C1 segment of cervical spinal cord (tissue), 14 donors: ENCODE measurements around the gene HKDC1.
"Not testable (repeated sequence)": the region's sequence is repeated elsewhere in the genome, so short reads cannot be mapped to it uniquely, and the experiment has no call there.

Experiments used
- DNase-seq, 14 donors: peaks; one replicate each; lab custom pipeline; 2025; lab: John Stamatoyannopoulos, UW

Gene HKDC1, protein sequence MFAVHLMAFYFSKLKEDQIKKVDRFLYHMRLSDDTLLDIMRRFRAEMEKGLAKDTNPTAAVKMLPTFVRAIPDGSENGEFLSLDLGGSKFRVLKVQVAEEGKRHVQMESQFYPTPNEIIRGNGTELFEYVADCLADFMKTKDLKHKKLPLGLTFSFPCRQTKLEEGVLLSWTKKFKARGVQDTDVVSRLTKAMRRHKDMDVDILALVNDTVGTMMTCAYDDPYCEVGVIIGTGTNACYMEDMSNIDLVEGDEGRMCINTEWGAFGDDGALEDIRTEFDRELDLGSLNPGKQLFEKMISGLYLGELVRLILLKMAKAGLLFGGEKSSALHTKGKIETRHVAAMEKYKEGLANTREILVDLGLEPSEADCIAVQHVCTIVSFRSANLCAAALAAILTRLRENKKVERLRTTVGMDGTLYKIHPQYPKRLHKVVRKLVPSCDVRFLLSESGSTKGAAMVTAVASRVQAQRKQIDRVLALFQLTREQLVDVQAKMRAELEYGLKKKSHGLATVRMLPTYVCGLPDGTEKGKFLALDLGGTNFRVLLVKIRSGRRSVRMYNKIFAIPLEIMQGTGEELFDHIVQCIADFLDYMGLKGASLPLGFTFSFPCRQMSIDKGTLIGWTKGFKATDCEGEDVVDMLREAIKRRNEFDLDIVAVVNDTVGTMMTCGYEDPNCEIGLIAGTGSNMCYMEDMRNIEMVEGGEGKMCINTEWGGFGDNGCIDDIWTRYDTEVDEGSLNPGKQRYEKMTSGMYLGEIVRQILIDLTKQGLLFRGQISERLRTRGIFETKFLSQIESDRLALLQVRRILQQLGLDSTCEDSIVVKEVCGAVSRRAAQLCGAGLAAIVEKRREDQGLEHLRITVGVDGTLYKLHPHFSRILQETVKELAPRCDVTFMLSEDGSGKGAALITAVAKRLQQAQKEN

DNA sequence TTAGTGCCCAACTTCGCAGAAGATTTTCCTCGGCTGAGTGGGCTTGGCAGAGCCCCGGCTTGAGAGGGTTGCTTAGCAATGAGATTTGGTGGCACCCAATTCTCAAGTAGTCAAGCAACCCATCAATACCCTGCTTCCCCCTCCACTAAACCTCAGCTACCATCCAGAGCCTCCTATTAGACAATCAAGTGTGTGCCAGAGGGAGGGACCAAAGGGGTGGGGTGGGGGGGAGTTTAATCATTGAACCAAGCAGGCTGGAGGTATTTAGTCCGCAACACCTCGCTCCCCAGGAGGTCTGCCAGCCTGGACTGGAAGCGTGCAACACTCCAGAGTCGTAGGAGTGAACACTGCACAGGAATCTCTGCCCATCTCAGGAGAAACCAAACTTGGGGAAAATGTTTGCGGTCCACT is at the start of gene HKDC1:
Gene HKDC1, plus strand, starts transcription at position 292 of the 411 bp plus-strand sequence. Its CDS starts 104 bp downstream, at position 396.
- DNase-seq, result peak in 1 of 14 donors; percentile 12

DNA sequence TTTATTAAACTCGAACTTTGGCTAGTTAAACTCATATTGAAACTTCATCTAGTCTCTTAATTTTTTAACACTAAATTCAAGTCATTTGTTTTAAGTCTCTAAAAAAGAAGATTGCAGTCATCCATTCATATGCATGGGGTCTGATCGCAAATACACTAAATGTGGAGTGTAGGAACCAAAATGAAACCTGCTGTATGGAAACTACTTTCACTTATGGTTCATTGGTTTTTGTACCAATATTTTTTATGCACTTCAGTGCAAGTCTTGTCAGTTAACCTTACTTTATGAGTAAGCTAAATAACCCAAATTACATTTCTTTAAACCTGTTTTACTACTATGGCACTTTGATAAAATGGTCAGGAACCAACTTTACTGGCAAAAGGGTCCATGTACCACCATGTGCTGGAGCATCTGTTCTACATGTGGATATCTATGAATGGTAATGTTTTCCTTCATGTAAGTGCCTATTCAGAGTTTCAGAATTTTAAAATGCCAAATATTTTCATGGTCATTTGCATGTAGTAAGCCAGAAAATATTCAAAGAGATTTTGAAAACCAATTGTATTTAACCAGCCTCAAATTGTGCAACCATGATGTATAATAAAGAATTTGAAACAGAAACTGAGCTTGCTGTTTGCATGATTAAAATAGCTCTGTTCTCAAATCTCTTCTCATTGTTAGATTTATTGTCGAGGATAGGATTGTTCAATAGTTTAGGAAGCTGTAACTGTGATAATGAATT is 47.7 kb upstream of the HKDC1 start:
- no peak for DNase-seq

DNA sequence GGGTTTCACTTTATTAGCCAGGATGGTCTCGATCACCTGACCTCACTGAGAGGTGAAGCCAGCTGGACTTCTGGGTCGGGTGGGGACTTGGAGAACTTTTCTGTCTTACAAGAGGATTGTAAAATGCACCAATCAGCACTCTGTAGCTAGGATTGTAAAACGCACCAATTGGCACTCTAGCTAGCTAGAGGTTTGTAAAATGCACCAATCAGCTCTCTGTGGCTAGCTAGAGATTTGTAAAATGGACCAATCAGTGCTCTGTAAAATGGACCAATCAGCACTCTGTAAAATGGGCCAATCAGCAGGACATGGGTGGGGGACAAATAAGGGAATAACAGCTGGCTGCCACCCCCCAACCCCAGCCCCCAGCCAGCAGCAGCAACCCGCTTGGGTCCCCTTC is 44.8 kb upstream of the HKDC1 start:
- not testable (repeated sequence) for DNase-seq

DNA sequence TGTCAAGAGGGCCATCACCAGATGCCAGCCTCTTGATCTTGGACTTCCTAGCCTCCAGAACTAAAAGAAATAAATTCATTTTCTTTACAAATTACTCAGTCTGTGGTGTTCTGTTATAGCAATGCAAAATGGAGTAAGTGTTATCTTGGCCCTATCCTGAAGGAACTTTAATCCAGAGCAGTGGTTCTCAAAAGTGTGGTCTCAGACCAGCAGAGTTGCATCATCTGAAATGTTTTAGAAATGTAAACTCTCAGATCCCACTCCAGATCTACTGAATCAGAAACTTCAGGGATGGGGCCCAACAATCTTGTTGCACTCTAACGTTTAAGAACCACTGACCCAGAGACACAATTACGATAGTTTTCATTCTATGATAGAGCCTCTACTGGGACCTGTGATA is 43.3 kb upstream of the HKDC1 start:
- DNase-seq, result no peak

DNA sequence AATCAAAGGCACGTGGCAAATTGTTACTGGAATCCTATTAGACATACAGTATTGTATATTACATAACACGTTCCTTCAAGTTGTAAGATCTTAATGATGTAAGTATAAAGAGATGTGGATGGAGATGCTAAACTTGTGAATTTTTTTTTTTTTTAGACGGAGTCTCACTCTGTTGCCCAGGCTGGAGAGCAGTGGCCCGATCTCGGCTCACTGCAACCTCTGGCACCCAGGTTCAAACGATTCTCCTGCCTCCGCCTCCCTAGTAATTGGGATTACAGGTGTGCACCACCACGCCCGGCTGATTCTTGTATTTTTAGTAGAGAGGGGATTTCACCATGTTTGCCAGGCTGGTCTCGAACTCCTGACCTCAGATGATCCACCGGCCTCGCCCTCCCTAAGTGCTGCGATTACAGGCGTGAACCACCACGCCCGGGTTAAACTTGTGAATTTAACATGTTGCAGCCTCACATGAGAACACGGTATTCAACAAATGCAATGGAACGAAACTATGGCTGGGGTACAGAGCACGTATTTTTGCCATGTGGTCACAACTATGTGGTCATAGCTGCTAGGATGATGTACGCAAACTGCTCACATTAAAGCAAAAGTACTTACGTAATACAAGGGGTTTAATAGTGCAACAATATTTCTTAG is 40.9 kb upstream of the HKDC1 start:
- peak in 1 of 14 donors; percentile 7 for DNase-seq

DNA sequence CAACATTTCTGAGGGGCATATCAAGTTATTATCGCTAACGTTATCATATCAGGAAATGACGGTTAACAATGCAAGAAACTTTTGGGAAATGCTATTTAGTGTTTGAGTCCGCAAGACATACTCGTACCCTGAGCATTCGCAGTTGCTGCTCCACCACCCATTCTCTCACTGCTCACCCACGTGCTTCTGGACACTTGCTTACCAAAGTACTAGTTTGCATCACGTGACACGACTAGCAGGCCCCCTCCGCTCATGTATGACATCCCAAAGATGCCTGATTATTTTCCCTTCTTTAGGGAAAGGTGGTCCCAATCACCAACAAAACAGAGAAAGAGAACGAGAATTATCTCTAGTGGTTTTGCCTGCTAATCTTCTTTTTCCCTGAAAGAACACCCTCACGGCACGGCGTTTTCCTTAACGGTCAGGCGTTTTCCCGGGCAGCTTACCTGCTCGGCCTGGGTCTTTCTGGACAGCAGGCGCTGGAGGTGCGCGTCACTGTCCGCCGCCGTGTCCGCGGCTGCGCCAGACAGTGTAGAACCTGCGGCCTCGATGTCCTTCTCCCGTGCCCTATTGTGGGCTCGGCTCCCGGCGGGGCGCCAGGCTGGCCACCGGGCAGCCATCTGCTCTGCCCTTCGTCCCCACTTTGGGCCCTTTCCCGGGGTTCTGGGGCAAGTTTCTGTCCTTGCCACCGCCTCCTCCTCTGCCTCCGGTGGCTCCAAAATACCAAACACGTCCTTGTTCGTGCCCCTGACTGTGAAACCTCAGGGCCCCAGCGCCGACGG is 40.2 kb upstream of the HKDC1 start, which contains the start of gene SUPV3L1:
Gene SUPV3L1, plus strand, starts transcription at position 492 of the 782 bp plus-strand sequence. Its CDS starts 58 bp downstream, at position 550.
- DNase-seq, result peak; percentile 79 to 99 (median 92)

DNA sequence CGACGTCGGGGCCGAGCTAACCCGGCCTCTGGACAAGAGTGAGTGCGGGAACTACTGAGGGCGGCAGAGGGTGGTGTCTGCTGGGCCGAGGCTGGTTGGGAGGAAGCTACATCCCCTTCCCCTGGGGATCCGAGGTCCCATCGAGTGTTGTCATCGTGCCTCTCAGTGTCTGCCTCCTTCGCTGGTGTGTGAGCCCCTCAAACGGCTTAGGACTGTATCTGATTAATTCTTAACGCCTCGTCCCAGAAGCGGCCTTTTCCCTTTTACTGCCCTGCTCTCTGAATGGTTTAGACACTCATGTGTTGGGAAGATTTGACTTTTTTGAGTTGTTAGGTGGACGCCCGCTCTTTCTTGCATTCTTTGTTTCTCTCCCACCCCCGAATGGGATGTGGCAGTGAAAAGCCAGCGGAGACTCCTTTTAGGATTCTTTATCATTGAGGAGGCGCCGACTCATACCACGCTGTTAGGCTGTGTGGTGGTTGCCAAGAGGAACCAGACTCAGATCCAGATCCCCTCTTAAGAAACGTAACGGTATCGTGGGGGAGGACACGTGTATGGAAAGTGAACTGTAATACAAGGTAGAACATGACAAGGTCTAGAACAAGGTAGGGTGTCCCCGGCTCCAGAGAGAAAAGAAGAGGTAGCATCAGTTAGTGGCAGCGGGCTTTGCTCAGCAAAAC is 39.5 kb upstream of the HKDC1 start:
- peak in 1 of 14 donors; percentile 14 for DNase-seq

DNA sequence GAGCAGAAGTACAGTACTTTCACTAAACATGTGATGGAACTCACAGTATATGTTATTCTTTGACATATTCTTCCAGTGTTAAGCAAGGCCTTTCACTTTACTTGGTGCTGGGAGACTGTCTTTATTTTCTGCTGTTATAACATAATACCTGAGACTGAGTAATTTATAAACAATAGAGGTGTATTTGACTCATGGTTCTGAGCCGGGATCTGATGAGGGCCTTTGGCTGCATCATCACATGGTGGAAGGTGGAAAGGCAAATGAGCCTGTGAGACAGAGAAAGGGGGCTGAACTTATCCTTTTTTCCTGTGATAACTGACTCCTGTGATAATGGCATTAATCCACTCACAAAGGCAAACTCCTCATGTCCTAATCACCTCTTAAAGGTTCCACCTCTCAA is 38.7 kb upstream of the HKDC1 start:
- no peak for DNase-seq

DNA sequence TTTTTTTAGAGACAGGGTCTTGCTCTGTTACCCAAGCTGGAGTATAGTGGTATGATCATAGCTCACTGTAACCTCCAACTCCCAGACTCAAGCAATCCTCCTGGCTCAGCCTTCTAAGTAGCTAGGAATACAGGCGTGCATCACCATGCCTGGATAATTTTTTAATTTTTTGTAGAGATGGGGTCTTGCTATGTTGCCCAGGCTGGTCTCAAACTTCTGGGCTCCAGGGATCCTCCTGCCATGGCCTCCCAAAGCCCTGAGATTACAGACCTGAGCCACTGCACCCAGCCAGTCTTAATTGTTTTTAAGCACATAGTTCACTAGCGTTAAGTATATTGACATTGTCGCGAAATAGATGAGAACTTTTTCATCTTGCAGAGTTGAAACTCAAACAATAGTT is 38.1 kb upstream of the HKDC1 start:
- DNase-seq, result no peak

DNA sequence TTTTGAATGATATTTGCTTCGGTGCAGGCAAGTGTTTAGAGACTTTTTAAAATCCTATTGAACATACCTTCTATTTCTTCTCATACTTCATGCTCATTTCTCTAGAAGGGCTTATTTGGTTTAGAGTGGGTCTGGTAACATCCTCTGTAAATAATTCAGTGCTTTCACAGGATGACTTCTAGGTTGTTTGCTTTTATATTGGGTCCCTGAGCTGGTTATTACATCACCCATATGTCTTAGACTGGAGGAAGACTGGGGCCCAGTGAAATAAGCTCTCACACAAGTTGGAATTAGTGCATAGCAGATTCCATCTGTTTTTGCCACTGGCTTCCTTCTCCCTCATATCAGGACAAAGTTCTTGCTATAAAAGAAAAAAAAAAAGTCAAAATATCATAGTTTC is 33.6 kb upstream of the HKDC1 start:
- DNase-seq, result no peak

DNA sequence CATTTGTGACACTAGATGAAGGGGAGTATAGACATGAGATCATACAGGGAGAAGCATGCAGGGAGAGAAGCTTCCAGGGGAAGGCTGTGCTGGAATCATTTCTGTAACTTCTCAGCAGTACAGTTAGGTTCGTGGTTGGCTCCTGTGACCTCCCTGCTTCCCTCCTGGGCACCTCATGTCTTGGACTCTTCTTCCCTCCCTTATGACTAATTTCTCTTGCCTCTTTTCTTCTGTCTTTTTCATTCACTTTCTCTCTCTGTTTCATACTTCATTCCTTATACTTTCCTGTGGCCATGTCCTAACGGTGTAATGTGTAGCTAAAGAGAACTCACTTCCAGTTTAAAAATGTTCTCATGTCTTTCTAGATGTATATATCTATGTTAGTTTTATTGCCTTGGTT is 19.1 kb upstream of the HKDC1 start:
- DNase-seq, result no peak

DNA sequence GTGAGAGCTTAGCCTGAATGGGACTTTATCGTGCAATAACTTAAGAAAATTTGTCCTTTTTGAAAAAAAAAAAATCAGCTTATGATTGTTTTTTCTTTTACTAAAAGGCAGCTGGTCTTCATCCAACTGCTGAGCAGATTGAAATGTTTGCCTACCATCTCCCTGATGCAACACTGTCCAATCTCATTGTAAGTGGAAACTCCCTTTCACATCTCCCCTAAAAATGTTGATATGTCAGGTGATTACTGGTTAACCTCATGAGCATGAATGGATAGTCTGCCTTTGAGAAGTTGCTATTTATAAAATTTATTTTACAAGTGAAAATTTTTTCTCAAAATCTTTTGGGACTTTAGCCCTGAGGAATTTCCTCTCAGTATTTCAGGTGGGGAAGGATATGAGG is 17.8 kb upstream of the HKDC1 start:
- no peak for DNase-seq

DNA sequence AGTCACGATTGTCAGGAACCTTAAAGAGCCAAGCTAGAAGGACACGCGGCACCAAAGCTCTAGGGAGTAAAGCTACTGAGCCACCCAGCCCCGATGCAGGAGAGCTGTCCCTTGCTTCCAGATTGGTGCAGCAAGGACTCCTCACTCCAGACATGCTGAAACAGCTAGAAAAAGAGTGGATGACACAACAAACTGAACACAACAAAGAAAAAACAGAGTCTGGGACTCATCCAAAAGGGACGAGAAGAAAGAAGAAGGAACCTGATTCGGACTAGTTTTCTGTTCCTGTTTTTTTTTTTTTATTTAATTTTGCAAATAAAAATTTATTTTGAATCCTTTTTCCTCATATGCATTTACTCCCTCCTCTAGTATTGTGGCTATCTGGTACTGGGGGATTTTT is 11.4 kb upstream of the HKDC1 start:
- DNase-seq, result no peak

DNA sequence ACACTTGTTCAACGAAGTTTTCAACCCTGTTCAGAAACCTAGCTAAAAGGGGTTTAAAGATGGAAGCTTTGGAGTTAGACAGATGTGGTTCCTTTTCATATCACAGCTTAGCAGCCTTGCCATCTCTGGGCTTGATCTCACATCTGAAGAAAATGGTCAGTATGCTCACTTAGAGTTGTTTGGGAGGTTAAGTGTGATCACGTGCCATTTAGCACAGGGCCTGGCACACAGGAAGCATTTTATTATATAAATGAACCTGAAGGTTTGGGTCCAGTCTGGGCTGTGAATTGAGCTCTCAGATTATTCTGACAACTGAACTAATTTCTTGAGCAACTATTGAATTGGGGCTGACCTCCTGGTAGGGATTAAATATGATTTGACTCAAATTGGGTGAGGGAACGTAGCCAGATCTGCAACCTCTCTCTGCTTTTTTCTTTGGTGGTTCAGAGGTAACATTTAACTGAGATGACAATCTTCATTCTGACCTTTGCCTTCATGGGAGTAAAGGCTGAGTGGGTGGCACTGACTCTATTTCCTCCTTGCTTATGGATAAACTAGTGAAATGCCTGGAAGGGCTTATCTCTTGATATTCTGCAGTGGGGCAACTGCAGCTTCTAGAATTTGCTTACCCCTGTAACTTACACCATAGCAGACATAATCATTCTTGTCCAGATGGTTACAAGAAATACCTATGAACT is 10.2 kb upstream of the HKDC1 start:
- no peak for DNase-seq

DNA sequence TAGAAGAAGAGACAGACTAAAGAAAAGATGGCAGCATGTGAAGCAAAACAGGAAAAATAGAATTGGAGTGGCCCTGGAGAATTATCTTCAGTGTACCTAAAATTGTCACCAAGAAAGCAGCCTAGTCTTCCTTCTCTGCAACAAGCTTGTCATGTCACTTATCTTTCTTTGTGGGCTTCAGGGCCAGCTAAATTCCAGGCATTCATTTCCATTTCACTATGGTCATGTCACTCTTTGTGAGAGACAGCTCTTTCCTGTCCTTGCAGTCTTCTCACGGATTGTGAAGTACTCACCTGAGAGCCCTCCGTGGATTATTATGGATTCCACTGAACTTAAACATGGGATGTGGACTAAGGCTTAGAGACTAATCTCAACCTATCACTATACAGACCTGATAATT is 9.0 kb upstream of the HKDC1 start:
- DNase-seq, result no peak

DNA sequence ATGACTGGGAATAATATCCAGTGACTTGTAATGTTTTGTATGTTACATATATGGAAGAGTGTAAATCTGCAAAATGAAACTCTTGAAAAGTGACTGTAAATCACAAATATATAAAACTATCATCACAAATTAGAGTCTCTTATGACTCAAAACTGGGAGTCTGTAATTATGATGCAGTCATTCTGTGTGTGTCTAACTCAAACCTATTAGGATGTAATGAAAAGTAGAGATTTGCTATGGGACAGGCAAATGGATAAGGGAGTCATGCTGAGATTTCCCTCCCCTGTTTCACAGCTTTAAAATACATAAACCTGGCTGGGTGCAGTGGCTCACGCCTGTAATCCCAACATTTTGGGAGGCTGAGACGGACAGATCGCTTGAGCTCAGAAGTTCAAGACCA is 8.6 kb upstream of the HKDC1 start:
- no peak for DNase-seq

DNA sequence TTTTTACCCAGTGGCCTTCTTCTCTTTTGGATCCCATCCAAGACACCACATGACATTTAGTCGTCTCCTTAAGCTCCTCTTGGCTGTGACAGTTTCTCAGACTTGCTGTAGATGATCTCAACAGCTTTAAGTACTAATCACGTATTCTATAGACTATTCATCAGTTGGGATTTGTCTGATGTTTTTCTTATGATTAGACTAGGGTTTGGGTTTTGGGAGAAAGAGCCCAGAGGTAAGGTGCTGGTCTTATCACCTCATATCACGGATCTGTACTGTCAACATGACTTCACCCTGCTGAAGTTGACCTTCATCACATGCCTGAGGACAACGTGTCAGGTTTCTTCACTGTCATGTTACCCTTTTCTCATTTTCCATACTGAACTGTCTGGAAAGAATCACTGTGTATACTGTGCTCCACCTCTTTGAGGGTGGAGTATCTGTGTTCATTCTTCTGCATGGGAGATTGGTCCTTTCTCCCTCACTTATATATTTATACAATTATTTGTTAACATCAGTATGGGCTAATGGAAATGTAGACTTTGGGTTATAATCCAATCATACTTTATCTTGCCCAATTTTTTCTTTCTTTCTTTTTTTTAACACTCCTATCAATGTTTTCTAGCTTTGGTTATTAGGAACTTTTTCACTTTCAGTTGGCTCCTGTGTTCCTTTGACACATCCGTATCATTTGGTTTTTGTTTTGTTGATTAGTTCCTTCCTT is 6.4 kb upstream of the HKDC1 start:
- DNase-seq, result no peak

DNA sequence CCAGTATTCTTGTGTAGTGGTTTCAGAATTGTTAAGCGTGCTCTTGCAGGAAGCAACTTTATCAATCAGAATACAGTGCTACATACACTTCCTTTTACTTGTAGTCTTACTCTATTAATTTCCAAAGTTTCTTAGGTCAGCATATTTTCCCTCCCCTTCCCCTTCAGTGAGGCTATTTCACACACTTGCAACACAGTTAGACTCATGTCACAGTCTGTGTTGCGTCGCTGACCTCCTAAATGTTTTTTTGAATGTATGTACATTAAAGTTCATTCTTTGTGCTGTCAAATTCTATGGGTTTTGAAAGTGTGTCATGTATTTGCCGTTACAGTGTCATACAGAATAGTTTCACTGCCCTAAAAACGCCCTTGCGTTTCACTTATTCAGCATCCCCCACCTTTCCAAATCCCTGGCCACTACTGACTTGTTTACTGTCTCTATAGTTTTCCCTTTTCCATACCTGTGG is 5.4 kb upstream of the HKDC1 start:
- no peak for DNase-seq
